ENCODE measurements around the gene PEX11B.

PEX11B gene

DNA sequence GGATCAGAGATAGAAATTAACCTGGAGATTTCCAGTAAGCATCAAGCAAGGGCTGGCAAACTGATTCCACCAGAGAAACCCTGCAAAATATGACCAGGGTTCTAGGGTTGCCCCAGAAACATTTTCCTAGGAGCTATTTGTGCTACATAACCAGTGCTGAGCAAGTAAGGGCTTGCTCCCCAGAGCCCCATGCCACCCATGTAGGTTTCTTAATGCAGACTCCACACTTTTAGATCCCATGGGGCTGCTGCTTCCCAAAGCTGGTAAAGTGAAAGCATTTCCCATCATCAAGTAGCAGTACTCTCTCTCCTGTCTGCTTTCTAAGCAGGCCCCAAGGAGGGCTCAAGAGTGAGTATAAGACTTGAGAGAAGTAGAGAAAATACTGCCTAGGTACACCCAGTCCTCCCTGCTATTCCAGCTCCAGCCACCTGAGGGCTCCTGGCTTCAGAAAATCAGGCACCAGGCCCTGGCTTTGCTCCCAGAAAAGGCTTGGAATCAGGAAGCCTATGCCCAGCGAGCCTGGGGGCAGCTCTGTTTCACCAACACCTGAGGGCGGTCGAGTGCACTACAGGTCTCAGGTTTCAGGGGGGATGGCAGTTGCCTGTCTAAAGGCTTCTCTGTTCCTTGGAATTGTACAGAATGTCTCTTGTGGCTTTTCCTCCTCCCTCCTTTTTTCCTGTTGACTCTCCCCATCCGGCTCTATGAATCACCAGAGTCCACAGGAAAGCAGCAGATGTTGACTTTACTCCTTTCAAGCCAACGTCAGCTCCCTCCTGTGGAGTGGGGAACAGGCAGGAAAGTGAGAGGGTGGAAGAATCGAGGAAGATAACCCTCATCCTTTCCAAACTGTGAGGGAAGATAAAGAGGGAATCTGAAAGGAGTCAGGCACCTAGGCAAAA is 26.7 kb downstream of the PEX11B start (continued):
- TF ChIP-seq ZNF292 (tag by site-specific recombination; IDR thresholded peaks at IDR 0.05; ENCODE audit: borderline replicate concordance, low read depth) (no peak), KLF10 (tag by site-specific recombination; IDR thresholded peaks at IDR 0.05) (peak; percentile 65; the same call in 1 of the 2 replicates), GLIS1 (tag by site-specific recombination; IDR thresholded peaks at IDR 0.05) (peak; percentile 89), ZNF670 (tag by site-specific recombination; IDR thresholded peaks at IDR 0.05; ENCODE audit: low read depth) (no peak), ZNF654 (tag by site-specific recombination; IDR thresholded peaks at IDR 0.05; ENCODE audit: low read depth) (peak; percentile 96), KLF9 (tag by site-specific recombination; IDR thresholded peaks at IDR 0.05; ENCODE audit: low read depth) (no peak), ZNF394 (tag by site-specific recombination; IDR thresholded peaks at IDR 0.05; ENCODE audit: borderline replicate concordance) (peak; percentile 73; the same call in 1 of the 2 replicates), FEZF1 (tag by site-specific recombination; IDR thresholded peaks at IDR 0.05) (peak; percentile 44; the same call in 1 of the 2 replicates), ZNF266 (tag by site-specific recombination; IDR thresholded peaks at IDR 0.05; ENCODE audit: low read depth) (no peak), KLF16 (tag by site-specific recombination; IDR thresholded peaks at IDR 0.05) (no peak), ZNF558 (tag by site-specific recombination; IDR thresholded peaks at IDR 0.05) (peak; percentile 20), SCRT2 (tag by site-specific recombination; IDR thresholded peaks at IDR 0.05) (peak; percentile 97), SP7 (tag by site-specific recombination; IDR thresholded peaks at IDR 0.05) (peak; percentile 84), ZNF660 (tag by site-specific recombination; IDR thresholded peaks at IDR 0.05) (peak; percentile 91; the same call in 1 of the 2 replicates), BCL11A (tag by site-specific recombination; IDR thresholded peaks at IDR 0.05; ENCODE audit: low read depth) (no peak), ZNF571 (tag by site-specific recombination; IDR thresholded peaks at IDR 0.05) (no peak), ZNF341 (tag by site-specific recombination; IDR thresholded peaks at IDR 0.05; ENCODE audit: low read depth) (peak; percentile 97), ZNF624 (tag by site-specific recombination; IDR thresholded peaks at IDR 0.05) (no peak), ZNF48 (tag by site-specific recombination; IDR thresholded peaks at IDR 0.05) (no peak)
- TF ChIP-seq, protein P1, sequence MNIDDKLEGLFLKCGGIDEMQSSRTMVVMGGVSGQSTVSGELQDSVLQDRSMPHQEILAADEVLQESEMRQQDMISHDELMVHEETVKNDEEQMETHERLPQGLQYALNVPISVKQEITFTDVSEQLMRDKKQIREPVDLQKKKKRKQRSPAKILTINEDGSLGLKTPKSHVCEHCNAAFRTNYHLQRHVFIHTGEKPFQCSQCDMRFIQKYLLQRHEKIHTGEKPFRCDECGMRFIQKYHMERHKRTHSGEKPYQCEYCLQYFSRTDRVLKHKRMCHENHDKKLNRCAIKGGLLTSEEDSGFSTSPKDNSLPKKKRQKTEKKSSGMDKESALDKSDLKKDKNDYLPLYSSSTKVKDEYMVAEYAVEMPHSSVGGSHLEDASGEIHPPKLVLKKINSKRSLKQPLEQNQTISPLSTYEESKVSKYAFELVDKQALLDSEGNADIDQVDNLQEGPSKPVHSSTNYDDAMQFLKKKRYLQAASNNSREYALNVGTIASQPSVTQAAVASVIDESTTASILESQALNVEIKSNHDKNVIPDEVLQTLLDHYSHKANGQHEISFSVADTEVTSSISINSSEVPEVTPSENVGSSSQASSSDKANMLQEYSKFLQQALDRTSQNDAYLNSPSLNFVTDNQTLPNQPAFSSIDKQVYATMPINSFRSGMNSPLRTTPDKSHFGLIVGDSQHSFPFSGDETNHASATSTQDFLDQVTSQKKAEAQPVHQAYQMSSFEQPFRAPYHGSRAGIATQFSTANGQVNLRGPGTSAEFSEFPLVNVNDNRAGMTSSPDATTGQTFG (tag by site-specific recombination; IDR thresholded peaks at IDR 0.05; ENCODE audit: borderline replicate concordance) = no peak
- TF ChIP-seq, protein P2, sequence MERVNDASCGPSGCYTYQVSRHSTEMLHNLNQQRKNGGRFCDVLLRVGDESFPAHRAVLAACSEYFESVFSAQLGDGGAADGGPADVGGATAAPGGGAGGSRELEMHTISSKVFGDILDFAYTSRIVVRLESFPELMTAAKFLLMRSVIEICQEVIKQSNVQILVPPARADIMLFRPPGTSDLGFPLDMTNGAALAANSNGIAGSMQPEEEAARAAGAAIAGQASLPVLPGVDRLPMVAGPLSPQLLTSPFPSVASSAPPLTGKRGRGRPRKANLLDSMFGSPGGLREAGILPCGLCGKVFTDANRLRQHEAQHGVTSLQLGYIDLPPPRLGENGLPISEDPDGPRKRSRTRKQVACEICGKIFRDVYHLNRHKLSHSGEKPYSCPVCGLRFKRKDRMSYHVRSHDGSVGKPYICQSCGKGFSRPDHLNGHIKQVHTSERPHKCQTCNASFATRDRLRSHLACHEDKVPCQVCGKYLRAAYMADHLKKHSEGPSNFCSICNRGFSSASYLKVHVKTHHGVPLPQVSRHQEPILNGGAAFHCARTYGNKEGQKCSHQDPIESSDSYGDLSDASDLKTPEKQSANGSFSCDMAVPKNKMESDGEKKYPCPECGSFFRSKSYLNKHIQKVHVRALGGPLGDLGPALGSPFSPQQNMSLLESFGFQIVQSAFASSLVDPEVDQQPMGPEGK (tag by site-specific recombination; IDR thresholded peaks at IDR 0.05) = peak; percentile 95
- TF ChIP-seq, protein P3, sequence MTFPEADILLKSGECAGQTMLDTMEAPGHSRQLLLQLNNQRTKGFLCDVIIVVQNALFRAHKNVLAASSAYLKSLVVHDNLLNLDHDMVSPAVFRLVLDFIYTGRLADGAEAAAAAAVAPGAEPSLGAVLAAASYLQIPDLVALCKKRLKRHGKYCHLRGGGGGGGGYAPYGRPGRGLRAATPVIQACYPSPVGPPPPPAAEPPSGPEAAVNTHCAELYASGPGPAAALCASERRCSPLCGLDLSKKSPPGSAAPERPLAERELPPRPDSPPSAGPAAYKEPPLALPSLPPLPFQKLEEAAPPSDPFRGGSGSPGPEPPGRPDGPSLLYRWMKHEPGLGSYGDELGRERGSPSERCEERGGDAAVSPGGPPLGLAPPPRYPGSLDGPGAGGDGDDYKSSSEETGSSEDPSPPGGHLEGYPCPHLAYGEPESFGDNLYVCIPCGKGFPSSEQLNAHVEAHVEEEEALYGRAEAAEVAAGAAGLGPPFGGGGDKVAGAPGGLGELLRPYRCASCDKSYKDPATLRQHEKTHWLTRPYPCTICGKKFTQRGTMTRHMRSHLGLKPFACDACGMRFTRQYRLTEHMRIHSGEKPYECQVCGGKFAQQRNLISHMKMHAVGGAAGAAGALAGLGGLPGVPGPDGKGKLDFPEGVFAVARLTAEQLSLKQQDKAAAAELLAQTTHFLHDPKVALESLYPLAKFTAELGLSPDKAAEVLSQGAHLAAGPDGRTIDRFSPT (tag by site-specific recombination; IDR thresholded peaks at IDR 0.05) = peak; percentile 87
- TF ChIP-seq, protein P4, sequence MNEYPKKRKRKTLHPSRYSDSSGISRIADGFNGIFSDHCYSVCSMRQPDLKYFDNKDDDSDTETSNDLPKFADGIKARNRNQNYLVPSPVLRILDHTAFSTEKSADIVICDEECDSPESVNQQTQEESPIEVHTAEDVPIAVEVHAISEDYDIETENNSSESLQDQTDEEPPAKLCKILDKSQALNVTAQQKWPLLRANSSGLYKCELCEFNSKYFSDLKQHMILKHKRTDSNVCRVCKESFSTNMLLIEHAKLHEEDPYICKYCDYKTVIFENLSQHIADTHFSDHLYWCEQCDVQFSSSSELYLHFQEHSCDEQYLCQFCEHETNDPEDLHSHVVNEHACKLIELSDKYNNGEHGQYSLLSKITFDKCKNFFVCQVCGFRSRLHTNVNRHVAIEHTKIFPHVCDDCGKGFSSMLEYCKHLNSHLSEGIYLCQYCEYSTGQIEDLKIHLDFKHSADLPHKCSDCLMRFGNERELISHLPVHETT (tag by site-specific recombination; IDR thresholded peaks at IDR 0.05) = peak; percentile 70; the same call in 1 of the 2 replicates
- TF ChIP-seq, protein P5, sequence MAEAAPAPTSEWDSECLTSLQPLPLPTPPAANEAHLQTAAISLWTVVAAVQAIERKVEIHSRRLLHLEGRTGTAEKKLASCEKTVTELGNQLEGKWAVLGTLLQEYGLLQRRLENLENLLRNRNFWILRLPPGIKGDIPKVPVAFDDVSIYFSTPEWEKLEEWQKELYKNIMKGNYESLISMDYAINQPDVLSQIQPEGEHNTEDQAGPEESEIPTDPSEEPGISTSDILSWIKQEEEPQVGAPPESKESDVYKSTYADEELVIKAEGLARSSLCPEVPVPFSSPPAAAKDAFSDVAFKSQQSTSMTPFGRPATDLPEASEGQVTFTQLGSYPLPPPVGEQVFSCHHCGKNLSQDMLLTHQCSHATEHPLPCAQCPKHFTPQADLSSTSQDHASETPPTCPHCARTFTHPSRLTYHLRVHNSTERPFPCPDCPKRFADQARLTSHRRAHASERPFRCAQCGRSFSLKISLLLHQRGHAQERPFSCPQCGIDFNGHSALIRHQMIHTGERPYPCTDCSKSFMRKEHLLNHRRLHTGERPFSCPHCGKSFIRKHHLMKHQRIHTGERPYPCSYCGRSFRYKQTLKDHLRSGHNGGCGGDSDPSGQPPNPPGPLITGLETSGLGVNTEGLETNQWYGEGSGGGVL (tag by site-specific recombination; IDR thresholded peaks at IDR 0.05) = peak; percentile 81
- TF ChIP-seq, protein P6, sequence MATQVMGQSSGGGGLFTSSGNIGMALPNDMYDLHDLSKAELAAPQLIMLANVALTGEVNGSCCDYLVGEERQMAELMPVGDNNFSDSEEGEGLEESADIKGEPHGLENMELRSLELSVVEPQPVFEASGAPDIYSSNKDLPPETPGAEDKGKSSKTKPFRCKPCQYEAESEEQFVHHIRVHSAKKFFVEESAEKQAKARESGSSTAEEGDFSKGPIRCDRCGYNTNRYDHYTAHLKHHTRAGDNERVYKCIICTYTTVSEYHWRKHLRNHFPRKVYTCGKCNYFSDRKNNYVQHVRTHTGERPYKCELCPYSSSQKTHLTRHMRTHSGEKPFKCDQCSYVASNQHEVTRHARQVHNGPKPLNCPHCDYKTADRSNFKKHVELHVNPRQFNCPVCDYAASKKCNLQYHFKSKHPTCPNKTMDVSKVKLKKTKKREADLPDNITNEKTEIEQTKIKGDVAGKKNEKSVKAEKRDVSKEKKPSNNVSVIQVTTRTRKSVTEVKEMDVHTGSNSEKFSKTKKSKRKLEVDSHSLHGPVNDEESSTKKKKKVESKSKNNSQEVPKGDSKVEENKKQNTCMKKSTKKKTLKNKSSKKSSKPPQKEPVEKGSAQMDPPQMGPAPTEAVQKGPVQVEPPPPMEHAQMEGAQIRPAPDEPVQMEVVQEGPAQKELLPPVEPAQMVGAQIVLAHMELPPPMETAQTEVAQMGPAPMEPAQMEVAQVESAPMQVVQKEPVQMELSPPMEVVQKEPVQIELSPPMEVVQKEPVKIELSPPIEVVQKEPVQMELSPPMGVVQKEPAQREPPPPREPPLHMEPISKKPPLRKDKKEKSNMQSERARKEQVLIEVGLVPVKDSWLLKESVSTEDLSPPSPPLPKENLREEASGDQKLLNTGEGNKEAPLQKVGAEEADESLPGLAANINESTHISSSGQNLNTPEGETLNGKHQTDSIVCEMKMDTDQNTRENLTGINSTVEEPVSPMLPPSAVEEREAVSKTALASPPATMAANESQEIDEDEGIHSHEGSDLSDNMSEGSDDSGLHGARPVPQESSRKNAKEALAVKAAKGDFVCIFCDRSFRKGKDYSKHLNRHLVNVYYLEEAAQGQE (tag by site-specific recombination; IDR thresholded peaks at IDR 0.05) = peak; percentile 19; the same call in 1 of the 2 replicates

Data from HEK293 (cell line).